Gastrocnemius medialis (tissue), 4 donors: ENCODE data around the gene EEFSEC.

Experiments
- POLR2A ChIP-seq, 2 donors: fragments of 450-650 bp; IDR thresholded peaks; one replicate each; pipeline ENCODE4 v1.6.1; 2017; ENCODE audit warnings: antibody characterized with exemption in 2 of 2, mild to moderate bottlenecking in 2 of 2, moderate library complexity in 2 of 2
- TF ChIP-seq, protein P1 (sequence below), 5 experiments: fragments of 450-650 bp in 3 of 5; fragments of 200-600 bp in 2 of 5; sonication (generic) in 2 of 5; IDR thresholded peaks in 4 of 5; conservative IDR thresholded peaks in 1 of 5; 1 replicate in 4 of 5; 2 replicates in 1 of 5; pipeline ENCODE4 v1.5.1; 2016 to 2019; ENCODE audit warnings: antibody characterized with exemption in 5 of 5, mild to moderate bottlenecking in 3 of 5, moderate library complexity in 3 of 5

DNA sequence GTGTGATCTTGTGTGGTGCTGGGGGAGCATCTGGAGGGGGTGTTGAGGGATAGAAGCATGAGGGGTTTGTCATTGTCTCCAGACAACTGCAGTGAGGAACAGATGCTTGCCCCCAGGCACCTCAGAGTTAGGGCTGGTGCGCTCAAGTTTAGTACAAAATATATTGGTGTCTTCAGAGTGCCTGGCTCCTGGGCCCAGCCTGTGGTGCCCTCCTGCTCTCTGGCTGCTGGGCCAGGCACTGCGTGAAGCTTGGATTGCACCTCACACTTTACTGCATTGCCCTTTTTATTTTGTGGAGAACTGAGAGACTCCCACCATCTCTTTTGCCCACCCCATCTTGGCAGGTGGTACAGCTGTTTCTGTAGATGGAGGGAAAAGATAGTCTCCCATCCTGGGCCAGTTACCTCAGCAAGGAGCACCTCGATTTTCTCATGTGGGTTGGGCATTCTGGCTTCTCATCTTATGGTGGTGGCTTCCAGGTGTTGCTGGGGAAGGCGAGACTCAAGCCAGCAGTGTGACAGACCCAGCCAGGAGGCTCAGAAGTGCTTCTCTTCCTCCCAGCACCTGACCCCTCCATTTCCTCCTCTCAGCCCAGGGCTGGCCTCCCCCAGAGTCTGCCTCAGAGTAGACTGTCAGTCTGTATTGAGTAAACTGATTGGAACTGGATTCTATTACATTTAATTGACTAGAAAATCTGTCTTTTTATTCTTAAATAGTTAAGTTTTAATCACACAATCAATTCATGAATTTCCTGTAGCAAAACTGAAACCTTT is 173.0 kb downstream of the EEFSEC start:
- TF ChIP-seq, protein P1, sequence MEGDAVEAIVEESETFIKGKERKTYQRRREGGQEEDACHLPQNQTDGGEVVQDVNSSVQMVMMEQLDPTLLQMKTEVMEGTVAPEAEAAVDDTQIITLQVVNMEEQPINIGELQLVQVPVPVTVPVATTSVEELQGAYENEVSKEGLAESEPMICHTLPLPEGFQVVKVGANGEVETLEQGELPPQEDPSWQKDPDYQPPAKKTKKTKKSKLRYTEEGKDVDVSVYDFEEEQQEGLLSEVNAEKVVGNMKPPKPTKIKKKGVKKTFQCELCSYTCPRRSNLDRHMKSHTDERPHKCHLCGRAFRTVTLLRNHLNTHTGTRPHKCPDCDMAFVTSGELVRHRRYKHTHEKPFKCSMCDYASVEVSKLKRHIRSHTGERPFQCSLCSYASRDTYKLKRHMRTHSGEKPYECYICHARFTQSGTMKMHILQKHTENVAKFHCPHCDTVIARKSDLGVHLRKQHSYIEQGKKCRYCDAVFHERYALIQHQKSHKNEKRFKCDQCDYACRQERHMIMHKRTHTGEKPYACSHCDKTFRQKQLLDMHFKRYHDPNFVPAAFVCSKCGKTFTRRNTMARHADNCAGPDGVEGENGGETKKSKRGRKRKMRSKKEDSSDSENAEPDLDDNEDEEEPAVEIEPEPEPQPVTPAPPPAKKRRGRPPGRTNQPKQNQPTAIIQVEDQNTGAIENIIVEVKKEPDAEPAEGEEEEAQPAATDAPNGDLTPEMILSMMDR (IDR thresholded peaks at IDR 0.05 in 4 of 5, conservative IDR thresholded peaks at IDR 0.05 in 1 of 5) = no peak
- TF ChIP-seq POLR2A (IDR thresholded peaks at IDR 0.05) = no peak
